ENCODE data around the gene TTLL11. TPM values are rescaled to one million over a fixed set of nuclear protein-coding genes. Genes with fewer than 3 reads are reported as not detected.
A peak's percentile ranks its signal among the peaks of the same experiment; 100 is the strongest.
"Not testable (repeated sequence)": the region's sequence is repeated elsewhere in the genome, so short reads cannot be mapped to it uniquely, and the experiment has no call there.

The TTLL11 gene
- total RNA-seq, 4 donors from 2014 or later: 12.3 to 20.5 (median 15.3) TPM

GRCh38 chr9:122071715-122072114 lies 21.4 kb downstream of the TTLL11 start:
- ATAC-seq: no peak
- H3K4me1 ChIP-seq: peaks cover 54 to 83% of the 10 kb centered on the region in 2 donors
- H3K27ac ChIP-seq: no peak overlapping the region
- TF ChIP-seq CTCF (IDR thresholded peaks at IDR 0.05 in 4 of 5, conservative IDR thresholded peaks at IDR 0.05 in 1 of 5): no peak
- no peak for TF ChIP-seq POLR2A (IDR thresholded peaks at IDR 0.05)
- H3K36me3 ChIP-seq: no peaks in the 10 kb centered on the region
- H3K27me3 ChIP-seq: no peaks in the 10 kb centered on the region
- no peaks in the 10 kb centered on the region for H3K9me3 ChIP-seq
- in situ Hi-C loops (cut with MboI; ENCODE audit: low sequenced_read_pairs in 4 of 4) (no loop called here), intact Hi-C loops (cut with DNase I; ENCODE audit: low total_unique reads) (loop anchor here (2.0 kb wide), 1 partner anchor 51 kb away; no protein-coding TSS in a partner anchor)
- DNase-seq: no peak
- H3K4me3 ChIP-seq: no peak overlapping the region

GRCh38 chr9:122070728-122071515 lies 22.2 kb downstream of the TTLL11 start:
- H3K27ac ChIP-seq: peak overlapping the region in 1 of 4 donors; percentile 12
- DNase-seq: peak in 1 of 2 donors; percentile 29
- no peaks in the 10 kb centered on the region for H3K27me3 ChIP-seq
- H3K4me3 ChIP-seq: no peak overlapping the region
- no peaks in the 10 kb centered on the region for H3K9me3 ChIP-seq
- in situ Hi-C loops (cut with MboI; ENCODE audit: low sequenced_read_pairs in 4 of 4) (no loop called here), intact Hi-C loops (cut with DNase I; ENCODE audit: low total_unique reads) (loop anchor here (2.0 kb wide), 1 partner anchor 52 kb away; no protein-coding TSS in a partner anchor)
- peak; percentile 53 to 64 for ATAC-seq
- H3K36me3 ChIP-seq: no peaks in the 10 kb centered on the region
- TF ChIP-seq POLR2A (IDR thresholded peaks at IDR 0.05) (no peak), CTCF (IDR thresholded peaks at IDR 0.05 in 4 of 5, conservative IDR thresholded peaks at IDR 0.05 in 1 of 5) (peak in 1 of 5 experiments; percentile 20)
- peaks cover 54 to 83% of the 10 kb centered on the region in 2 donors for H3K4me1 ChIP-seq

- H3K27me3 ChIP-seq; H3K4me3 ChIP-seq; ATAC-seq; intact Hi-C loops (cut with DNase I; ENCODE audit: low total_unique reads); DNase-seq; H3K36me3 ChIP-seq; in situ Hi-C loops (cut with MboI; ENCODE audit: low sequenced_read_pairs in 4 of 4); H3K9me3 ChIP-seq: not testable (repeated sequence)
- peaks cover 32 to 64% of the 10 kb centered on the region in 2 donors for H3K4me1 ChIP-seq
- H3K27ac ChIP-seq: peak overlapping the region in 2 of 4 donors; percentile 8 to 61
Observed at GRCh38 chr9:122066680-122067079, 26.4 kb downstream of the TTLL11 start.

GRCh38 chr9:122065923-122066629 lies 27.0 kb downstream of the TTLL11 start:
- intact Hi-C loops (cut with DNase I; ENCODE audit: low total_unique reads): no loop called here
- ATAC-seq: peak; percentile 17 to 72
- no peaks in the 10 kb centered on the region for H3K27me3 ChIP-seq
- H3K36me3 ChIP-seq: no peaks in the 10 kb centered on the region
- TF ChIP-seq CTCF (IDR thresholded peaks at IDR 0.05 in 4 of 5, conservative IDR thresholded peaks at IDR 0.05 in 1 of 5) (no peak), POLR2A (IDR thresholded peaks at IDR 0.05) (no peak)
- DNase-seq: no peak
- in situ Hi-C loops (cut with MboI; ENCODE audit: low sequenced_read_pairs in 4 of 4): no loop called here
- peak overlapping the region in 2 of 4 donors; percentile 39 to 61 for H3K27ac ChIP-seq
- no peak overlapping the region for H3K4me3 ChIP-seq
- H3K4me1 ChIP-seq: peaks cover 28 to 58% of the 10 kb centered on the region in 2 donors
- H3K9me3 ChIP-seq: no peaks in the 10 kb centered on the region

GRCh38 chr9:122060481-122060880 lies 32.6 kb downstream of the TTLL11 start:
- Histone ChIP-seq H3K36me3 (no peaks in the 10 kb centered on the region), H3K27ac (no peak overlapping the region), H3K9me3 (no peaks in the 10 kb centered on the region), H3K4me1 (peaks cover 8 to 32% of the 10 kb centered on the region in 2 donors), H3K4me3 (no peak overlapping the region), H3K27me3 (no peaks in the 10 kb centered on the region)
- TF ChIP-seq POLR2A (IDR thresholded peaks at IDR 0.05) (no peak), CTCF (IDR thresholded peaks at IDR 0.05 in 4 of 5, conservative IDR thresholded peaks at IDR 0.05 in 1 of 5) (no peak)
- in situ Hi-C loops (cut with MboI; ENCODE audit: low sequenced_read_pairs in 4 of 4) (no loop called here), intact Hi-C loops (cut with DNase I; ENCODE audit: low total_unique reads) (no loop called here)
- DNase-seq (no peak), ATAC-seq (no peak)
